Activated CD4-positive, alpha-beta T cell treated with anti-CD3 and anti-CD28 coated beads, Interleukin-2, amount 50 U/mL, for 24 hours (primary cell): ENCODE results near the gene ABRACL.

ENCODE experiments used
- DNase-seq, 2 donors: peaks; one replicate each; pipeline ENCODE4 v3.0.0-alpha.2; 2020; ENCODE audit warnings: low read depth in 1 of 2, low spot score in 1 of 2

The ABRACL gene

DNA sequence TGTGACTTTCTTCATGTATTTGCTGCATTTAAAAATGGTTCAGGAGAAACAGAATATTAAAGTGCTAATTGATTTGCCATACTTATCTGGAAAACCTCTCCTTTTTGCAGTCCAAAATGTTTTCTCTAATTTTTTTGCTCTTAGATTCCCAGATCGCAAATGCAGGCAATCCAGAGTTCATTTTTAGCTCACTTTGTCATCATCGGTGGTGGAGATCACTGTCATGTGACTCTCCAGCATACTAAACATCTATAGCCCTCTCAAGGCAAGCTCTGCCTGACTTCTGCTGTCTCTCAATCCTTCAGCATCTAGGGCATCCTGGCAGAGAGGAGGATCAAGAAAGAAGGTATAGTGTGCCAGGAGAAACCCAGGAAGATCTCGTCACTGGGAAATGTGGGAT, 24.8 kb downstream of the ABRACL start:
- no peak for DNase-seq

DNA sequence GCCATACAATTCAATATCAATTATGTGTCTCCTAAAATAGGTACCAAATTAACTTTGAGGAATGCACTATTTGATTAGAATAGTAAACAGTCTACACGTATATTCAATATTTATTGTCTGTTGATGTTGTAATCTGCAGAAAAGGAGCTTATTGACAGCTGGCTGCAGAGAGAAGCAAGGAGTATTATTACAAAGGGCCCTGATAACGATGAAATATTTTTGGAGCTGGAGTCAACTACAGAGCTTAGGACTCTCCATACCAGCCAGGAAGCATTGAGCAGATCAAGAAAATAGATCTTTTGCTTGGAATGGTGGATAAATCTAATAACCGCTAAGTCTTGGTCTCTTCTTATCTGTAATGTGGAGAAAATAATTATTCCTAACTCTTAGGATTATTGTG, 25.5 kb downstream of the ABRACL start:
- DNase-seq, result no peak

DNA sequence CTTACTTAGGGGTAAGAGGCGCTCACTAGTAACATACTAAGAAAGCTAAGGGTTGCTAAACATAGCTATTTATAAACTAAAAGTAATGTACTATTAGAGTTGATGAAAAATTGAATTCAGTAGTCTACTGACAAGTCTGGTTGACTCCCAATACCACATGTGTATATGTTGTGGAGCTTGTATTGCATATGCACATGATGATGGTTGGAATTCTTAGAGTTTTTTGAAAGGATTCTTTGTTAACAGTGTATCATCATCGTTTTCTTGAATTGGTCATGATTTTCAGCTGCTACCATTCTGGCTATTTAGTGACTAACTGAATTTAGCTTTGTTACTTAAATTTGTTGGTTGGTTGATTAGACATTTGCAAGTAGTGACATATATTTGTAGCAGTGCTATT, 27.2 kb downstream of the ABRACL start:
- no peak for DNase-seq

DNA sequence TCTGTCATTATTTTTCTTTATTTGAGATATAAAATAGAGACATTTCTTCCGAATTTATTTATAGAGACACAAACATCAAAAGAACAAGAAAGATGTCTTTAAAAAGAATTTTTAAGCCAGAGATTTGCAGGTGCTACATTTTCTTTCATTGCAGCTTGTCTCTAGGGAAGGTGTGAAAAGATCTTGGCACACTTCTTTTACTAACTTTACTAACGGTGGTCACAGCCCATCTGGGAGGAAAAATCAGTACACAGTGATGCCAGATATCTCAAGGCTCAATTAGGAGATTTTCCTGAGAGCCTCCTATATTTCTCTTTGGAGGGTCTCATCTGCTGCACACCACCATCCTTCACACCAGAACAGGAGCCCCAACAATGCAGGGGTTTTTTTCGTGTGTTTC, 29.5 kb downstream of the ABRACL start:
- no peak for DNase-seq

- no peak for DNase-seq
These were observed 31.8 kb downstream of the ABRACL start for GRCh38 chr6:139060332-139060731.

- DNase-seq, result no peak
These were observed 34.5 kb downstream of the ABRACL start for GRCh38 chr6:139062932-139063646.

DNA sequence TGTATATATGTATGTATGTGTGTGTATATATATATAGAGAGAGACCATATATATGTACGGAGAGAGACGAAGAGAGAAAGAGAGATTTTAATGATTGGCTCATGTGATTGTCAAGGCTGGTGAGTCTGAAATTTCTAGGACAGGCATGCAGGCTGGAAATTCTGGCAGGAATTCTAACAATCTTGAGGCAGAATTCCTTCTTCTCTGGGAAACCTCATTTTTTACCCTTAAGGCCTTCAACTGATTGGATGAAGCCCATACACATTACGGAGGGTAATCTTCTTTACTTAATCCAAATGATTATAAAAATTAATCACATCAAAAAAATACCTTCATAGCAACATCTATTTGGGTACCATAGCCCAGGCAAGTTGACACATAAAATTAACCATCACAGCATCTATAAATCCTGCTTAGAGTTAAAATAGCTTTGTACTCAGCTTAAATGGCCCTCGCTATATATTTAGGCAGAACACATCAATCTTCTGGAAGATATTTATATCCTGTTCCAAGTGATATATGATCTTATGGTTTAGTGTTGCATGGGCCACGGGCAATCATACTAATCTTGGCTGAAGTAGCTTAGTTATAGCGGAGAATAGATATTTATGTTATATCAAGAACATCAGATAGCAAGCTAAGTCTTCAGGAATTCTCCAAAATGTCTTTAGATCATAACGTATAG, 36.6 kb downstream of the ABRACL start:
- DNase-seq, result no peak

DNA sequence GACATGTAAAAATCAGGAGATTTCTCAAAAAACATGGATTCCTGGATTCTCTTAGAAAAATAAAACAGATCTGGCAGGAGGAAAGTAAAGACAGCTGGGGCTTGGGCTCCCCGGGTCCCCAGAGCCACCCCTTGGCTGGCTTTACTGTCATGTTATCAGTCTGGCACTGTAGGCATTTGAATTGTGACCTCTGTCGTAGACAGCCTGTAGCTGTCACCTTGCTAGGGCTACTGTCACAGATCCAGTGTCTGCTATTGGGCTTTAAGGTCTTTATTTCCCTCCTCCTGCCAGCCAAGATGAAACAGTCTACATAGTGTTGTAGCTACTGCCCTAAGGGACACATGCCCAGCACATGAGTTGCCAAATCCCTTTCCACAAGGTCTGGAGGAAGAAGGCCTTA, 37.5 kb downstream of the ABRACL start:
- no peak for DNase-seq

GRCh38 chr6:139068846-139069245, 40.3 kb downstream of the ABRACL start:
- no peak for DNase-seq

DNA sequence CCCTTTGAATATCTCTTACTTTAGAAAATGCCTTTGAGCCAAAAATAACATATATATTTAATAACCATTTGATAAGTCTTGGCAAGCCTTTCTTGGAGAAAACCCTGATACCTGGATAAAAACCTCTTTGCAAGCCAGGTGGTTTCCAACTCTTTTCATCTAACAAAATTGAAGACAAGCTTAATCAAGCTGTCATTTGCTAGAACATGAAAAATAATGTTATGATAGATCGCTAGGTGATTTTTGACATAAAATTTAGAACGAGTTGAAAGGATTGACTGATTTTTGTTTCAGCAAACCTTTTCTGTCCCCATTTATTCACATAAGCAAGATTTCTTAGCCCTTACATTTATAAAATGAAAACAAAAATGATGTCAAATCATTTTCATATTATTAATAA, 44.6 kb downstream of the ABRACL start:
- DNase-seq, result no peak

DNA sequence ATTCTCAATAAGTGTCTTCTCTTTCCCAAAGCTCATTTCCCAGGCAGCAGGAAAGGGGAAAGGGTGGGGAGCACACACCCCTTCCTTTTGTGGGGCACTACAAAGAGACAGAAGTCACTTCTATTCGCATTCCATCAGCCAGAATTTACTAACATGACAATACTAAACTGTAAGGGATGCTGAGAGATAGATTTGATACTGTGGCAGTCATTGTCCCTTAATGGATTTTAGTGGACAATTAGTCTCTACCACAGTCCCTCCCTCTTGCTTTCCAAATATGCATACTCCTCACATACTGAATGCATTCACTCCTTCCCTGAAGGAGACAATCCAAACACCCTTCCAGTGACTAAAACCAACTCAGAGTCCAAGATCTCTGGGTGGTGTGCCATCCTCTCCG, 50.5 kb downstream of the ABRACL start:
- no peak for DNase-seq

- DNase-seq, result no peak
These were observed 51.8 kb downstream of the ABRACL start for GRCh38 chr6:139080255-139080920.

- no peak for DNase-seq
These were observed 52.9 kb downstream of the ABRACL start for GRCh38 chr6:139081471-139081870.

- no peak for DNase-seq
These were observed 53.8 kb downstream of the ABRACL start for GRCh38 chr6:139082370-139082769.

DNA sequence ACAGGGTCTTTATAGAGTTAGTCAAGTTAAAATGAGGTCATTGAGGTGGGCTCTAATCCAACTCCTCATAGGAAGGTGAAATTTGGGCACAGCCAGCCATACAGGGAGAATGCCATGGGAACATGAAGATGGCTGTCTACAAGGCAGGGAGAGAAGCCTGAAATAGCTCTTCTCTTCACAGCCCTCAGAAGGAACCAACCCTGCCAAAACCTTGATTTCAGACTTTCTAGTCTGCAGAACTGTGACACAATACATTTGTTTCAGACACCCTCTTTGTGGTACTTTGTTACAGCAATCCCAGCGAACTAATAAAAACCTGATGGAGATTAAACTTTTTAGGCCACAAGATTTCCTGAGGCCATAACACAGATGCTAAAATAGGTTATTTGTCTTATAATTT, 63.3 kb downstream of the ABRACL start:
- no peak for DNase-seq
